ENCODE data around the gene GRAMD4.

GRAMD4 gene

GRCh38 chr22:46664301-46664855, 44.2 kb downstream of the GRAMD4 start:
- TF ChIP-seq POLR2A (IDR thresholded peaks at IDR 0.05; ENCODE audit: low read depth, low read length) (no peak), SPI1 (IDR thresholded peaks at IDR 0.05; ENCODE audit: low read depth, low read length) (no peak), TAF1 (IDR thresholded peaks at IDR 0.05; ENCODE audit: low read depth, low read length) (no peak), POU2F2 (IDR thresholded peaks at IDR 0.05; ENCODE audit: low read depth, low read length) (no peak), PAX5 (IDR thresholded peaks at IDR 0.05; ENCODE audit: insufficient read depth, low read length, severe bottlenecking) (no peak), POLR2AphosphoS5 (IDR thresholded peaks at IDR 0.05; ENCODE audit: low read depth, low read length) (no peak)

GRCh38 chr22:46665151-46665695, 45.0 kb downstream of the GRAMD4 start:
- FAIRE-seq (no peak), DNase-seq (ENCODE audit: insufficient read length, low spot score) (no peak)
- TF ChIP-seq PAX5 (IDR thresholded peaks at IDR 0.05; ENCODE audit: insufficient read depth, low read length, severe bottlenecking) (no peak), SPI1 (IDR thresholded peaks at IDR 0.05; ENCODE audit: low read depth, low read length) (no peak), POU2F2 (IDR thresholded peaks at IDR 0.05; ENCODE audit: low read depth, low read length) (no peak), POLR2AphosphoS5 (IDR thresholded peaks at IDR 0.05; ENCODE audit: low read depth, low read length) (no peak)

More at GRCh38 chr22:46664301-46664855, 44.2 kb downstream of the GRAMD4 start:
- FAIRE-seq, result no peak
- no peak for DNase-seq (ENCODE audit: insufficient read length, low spot score)

- DNase-seq (ENCODE audit: insufficient read length, low spot score) (no peak), FAIRE-seq (no peak)
- TF ChIP-seq POLR2AphosphoS5 (IDR thresholded peaks at IDR 0.05; ENCODE audit: low read depth, low read length), result no peak
- TF ChIP-seq TAF1 (IDR thresholded peaks at IDR 0.05; ENCODE audit: low read depth, low read length), result no peak
- no peak for TF ChIP-seq POLR2A (IDR thresholded peaks at IDR 0.05; ENCODE audit: low read depth, low read length)
- TF ChIP-seq PAX5 (IDR thresholded peaks at IDR 0.05; ENCODE audit: insufficient read depth, low read length, severe bottlenecking), result no peak
- no peak for TF ChIP-seq POU2F2 (IDR thresholded peaks at IDR 0.05; ENCODE audit: low read depth, low read length)
- TF ChIP-seq SPI1 (IDR thresholded peaks at IDR 0.05; ENCODE audit: low read depth, low read length), result no peak
Observed at GRCh38 chr22:46665751-46666280, 45.6 kb downstream of the GRAMD4 start.

GRCh38 chr22:46666577-46667244, 46.5 kb downstream of the GRAMD4 start:
- FAIRE-seq, result no peak
- no peak for DNase-seq (ENCODE audit: insufficient read length, low spot score)
- TF ChIP-seq TAF1 (IDR thresholded peaks at IDR 0.05; ENCODE audit: low read depth, low read length) (no peak), PAX5 (IDR thresholded peaks at IDR 0.05; ENCODE audit: insufficient read depth, low read length, severe bottlenecking) (no peak), SPI1 (IDR thresholded peaks at IDR 0.05; ENCODE audit: low read depth, low read length) (no peak), POU2F2 (IDR thresholded peaks at IDR 0.05; ENCODE audit: low read depth, low read length) (no peak), POLR2A (IDR thresholded peaks at IDR 0.05; ENCODE audit: low read depth, low read length) (no peak), POLR2AphosphoS5 (IDR thresholded peaks at IDR 0.05; ENCODE audit: low read depth, low read length) (no peak)

- no peak for FAIRE-seq
- no peak for DNase-seq (ENCODE audit: insufficient read length, low spot score)
- TF ChIP-seq POLR2AphosphoS5 (IDR thresholded peaks at IDR 0.05; ENCODE audit: low read depth, low read length) (no peak), POU2F2 (IDR thresholded peaks at IDR 0.05; ENCODE audit: low read depth, low read length) (no peak), PAX5 (IDR thresholded peaks at IDR 0.05; ENCODE audit: insufficient read depth, low read length, severe bottlenecking) (no peak), POLR2A (IDR thresholded peaks at IDR 0.05; ENCODE audit: low read depth, low read length) (no peak), SPI1 (IDR thresholded peaks at IDR 0.05; ENCODE audit: low read depth, low read length) (no peak), TAF1 (IDR thresholded peaks at IDR 0.05; ENCODE audit: low read depth, low read length) (no peak)
Observed at GRCh38 chr22:46667245-46667623, 47.0 kb downstream of the GRAMD4 start.

GRCh38 chr22:46668116-46668515, 47.9 kb downstream of the GRAMD4 start:
- TF ChIP-seq PAX5 (IDR thresholded peaks at IDR 0.05; ENCODE audit: insufficient read depth, low read length, severe bottlenecking), result no peak
- no peak for TF ChIP-seq POLR2A (IDR thresholded peaks at IDR 0.05; ENCODE audit: low read depth, low read length)
- TF ChIP-seq SPI1 (IDR thresholded peaks at IDR 0.05; ENCODE audit: low read depth, low read length), result no peak
- TF ChIP-seq POU2F2 (IDR thresholded peaks at IDR 0.05; ENCODE audit: low read depth, low read length), result no peak
- TF ChIP-seq POLR2AphosphoS5 (IDR thresholded peaks at IDR 0.05; ENCODE audit: low read depth, low read length), result no peak
- TF ChIP-seq TAF1 (IDR thresholded peaks at IDR 0.05; ENCODE audit: low read depth, low read length), result no peak
- FAIRE-seq (no peak), DNase-seq (ENCODE audit: insufficient read length, low spot score) (no peak)

GRCh38 chr22:46669201-46669600, 49.0 kb downstream of the GRAMD4 start:
- FAIRE-seq (no peak), DNase-seq (ENCODE audit: insufficient read length, low spot score) (no peak)
- TF ChIP-seq SPI1 (IDR thresholded peaks at IDR 0.05; ENCODE audit: low read depth, low read length), result no peak
- TF ChIP-seq TAF1 (IDR thresholded peaks at IDR 0.05; ENCODE audit: low read depth, low read length), result no peak
- no peak for TF ChIP-seq POLR2AphosphoS5 (IDR thresholded peaks at IDR 0.05; ENCODE audit: low read depth, low read length)
- no peak for TF ChIP-seq POLR2A (IDR thresholded peaks at IDR 0.05; ENCODE audit: low read depth, low read length)
- TF ChIP-seq POU2F2 (IDR thresholded peaks at IDR 0.05; ENCODE audit: low read depth, low read length), result no peak
- TF ChIP-seq PAX5 (IDR thresholded peaks at IDR 0.05; ENCODE audit: insufficient read depth, low read length, severe bottlenecking), result no peak

- peak; percentile 68 for DNase-seq (ENCODE audit: insufficient read length, low spot score)
- no peak for TF ChIP-seq TAF1 (IDR thresholded peaks at IDR 0.05; ENCODE audit: low read depth, low read length)
- TF ChIP-seq SPI1 (IDR thresholded peaks at IDR 0.05; ENCODE audit: low read depth, low read length), result no peak
- TF ChIP-seq POLR2A (IDR thresholded peaks at IDR 0.05; ENCODE audit: low read depth, low read length), result no peak
- TF ChIP-seq POU2F2 (IDR thresholded peaks at IDR 0.05; ENCODE audit: low read depth, low read length), result no peak
- no peak for TF ChIP-seq POLR2AphosphoS5 (IDR thresholded peaks at IDR 0.05; ENCODE audit: low read depth, low read length)
- no peak for TF ChIP-seq PAX5 (IDR thresholded peaks at IDR 0.05; ENCODE audit: insufficient read depth, low read length, severe bottlenecking)
- no peak for FAIRE-seq
Observed at GRCh38 chr22:46671824-46672432, 51.7 kb downstream of the GRAMD4 start.

GRCh38 chr22:46672731-46673130, 52.5 kb downstream of the GRAMD4 start:
- DNase-seq (ENCODE audit: insufficient read length, low spot score) (no peak), FAIRE-seq (no peak)
- TF ChIP-seq POLR2AphosphoS5 (IDR thresholded peaks at IDR 0.05; ENCODE audit: low read depth, low read length) (no peak), TAF1 (IDR thresholded peaks at IDR 0.05; ENCODE audit: low read depth, low read length) (no peak), POLR2A (IDR thresholded peaks at IDR 0.05; ENCODE audit: low read depth, low read length) (no peak), POU2F2 (IDR thresholded peaks at IDR 0.05; ENCODE audit: low read depth, low read length) (no peak), PAX5 (IDR thresholded peaks at IDR 0.05; ENCODE audit: insufficient read depth, low read length, severe bottlenecking) (no peak)

All from GM12891 (cell line).